Hematopoietic multipotent progenitor cell treated with erythropoietin and hydrocortisone succinate and interleukin-3 and kit ligand, for 6 days (in vitro differentiated cells): ENCODE results near the gene OTULIN.

ENCODE experiments used
- DNase-seq: peaks from one replicate; pipeline ENCODE4 v3.0.0-alpha.2; 2015

Gene OTULIN

DNA sequence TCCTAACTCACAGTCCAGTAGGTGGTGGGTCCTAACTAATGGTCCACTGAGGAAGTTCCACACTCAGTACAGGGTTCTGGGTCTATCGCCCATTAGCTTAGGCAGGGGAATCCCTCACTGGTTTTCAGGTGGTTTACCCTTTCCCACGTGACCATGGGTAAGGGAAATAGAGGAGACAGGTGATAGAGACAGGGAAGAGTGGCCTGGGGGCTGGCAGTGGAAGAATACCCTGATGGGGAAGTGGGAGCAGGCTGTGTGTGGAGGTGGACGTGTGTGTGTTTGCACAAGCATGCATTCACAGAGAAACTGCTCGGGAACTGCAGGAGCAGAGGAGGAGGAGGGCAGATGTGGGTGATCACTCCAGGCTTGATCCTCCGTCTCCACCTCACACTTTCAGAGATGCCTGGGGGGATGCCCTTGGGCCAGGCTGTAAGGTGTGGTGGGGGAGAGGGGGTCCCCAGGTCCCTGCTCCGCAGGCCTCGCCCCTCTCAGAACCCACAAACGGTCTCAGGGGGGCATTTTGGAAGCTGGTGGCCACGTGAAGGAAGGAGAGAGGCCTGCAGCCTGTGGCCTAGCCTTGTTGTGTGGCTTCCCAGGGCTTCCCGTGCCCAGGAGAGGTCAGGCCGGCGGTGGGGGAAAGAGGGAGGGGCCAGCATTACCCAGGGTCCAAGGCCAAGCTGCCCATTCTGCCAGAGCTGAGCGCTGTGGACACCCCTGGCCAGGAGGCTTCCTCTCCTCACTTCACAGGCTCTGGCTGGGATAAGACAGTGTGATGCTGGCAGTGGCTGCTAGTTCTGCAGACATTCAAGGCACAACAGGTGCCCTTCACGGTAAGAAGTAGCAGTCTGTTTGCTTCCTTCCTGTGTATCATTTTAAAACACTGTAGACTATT lies 80.0 kb downstream of the OTULIN start:
- DNase-seq: no peak

DNA sequence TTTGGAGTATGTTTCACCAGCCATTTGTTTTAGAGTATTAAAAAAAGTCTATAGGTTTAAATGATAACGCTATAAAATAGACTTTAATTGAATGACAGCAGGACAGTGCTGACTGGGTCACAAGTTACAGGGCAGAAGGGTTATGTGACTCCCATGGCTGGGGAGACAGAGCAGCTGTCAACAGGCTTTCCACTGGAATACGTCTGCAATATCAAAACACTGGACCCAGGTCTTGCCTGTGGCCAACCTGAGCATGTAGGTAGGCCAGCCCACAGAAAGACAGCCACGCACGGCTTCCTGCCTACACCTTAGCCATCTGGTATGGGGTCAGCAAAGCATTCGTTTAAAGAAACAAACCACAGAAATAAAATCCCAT lies 80.7 kb downstream of the OTULIN start:
- no peak for DNase-seq

DNA sequence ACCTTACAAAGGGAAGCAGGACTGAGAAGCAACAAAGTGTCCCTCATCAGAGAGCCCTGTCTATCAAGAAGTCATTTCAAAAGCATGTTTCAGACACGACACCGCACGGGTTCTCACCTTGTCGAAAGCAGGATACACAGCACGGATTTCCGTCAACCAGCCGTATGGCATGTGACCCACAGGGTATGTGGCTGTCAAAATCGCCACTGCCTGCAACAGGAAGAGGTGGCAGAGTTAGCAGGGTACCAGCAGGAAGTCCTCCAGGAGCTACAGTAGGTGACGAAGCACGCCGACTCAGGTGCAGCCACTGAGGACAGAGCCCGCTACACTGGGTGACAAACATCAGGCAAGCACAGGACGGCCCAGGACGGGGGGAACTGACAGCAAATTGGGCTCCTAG lies 81.2 kb downstream of the OTULIN start:
- DNase-seq: no peak

DNA sequence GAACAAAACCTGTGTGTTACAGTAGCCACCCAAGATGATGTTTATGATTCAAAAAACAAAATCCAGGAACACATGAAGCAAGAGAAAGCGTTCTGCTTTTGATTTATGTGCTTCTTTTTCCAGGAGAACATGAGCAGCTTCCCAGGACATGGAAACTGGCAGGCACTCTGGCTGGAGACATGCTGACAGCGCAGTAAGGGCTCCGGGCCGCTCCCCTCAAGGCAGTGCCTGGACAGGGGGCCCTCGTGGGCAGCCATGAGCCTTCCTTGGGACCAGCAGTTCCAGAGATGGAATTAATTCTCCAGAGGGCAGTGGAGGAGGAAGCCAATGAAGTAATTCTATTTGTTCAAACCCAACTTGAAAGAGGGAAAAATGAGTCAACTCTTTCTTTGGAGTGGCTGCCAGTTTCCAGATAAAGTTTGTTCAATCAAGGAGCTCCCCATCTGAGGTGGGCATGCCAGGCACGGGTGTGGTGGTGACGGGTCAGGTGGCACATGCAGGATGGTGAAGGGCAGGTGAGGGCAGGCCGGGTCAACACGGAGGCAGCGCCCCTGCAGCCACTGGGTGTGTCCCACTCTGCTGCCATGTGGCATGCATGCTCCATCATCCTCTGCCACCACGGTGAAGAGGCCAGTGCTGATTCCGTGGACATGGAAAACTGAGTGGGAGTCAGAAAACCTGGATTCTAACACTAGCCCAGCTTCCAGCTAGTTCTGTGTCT lies 83.8 kb downstream of the OTULIN start:
- no peak for DNase-seq
